ENCODE data around the gene LUM.

- TF ChIP-seq RFX5 (IDR thresholded peaks at IDR 0.05; ENCODE audit: low read length) = no peak
- TF ChIP-seq POLR2AphosphoS5 (IDR thresholded peaks at IDR 0.05; ENCODE audit: low read depth, low read length) = no peak
Observed at GRCh38 chr12:91099836-91100235, 11.5 kb downstream of the LUM start.
